Endothelial cell of umbilical vein (primary cell): ENCODE data around the gene ATP8A2. TPM values are rescaled to one million over a fixed set of nuclear protein-coding genes. Genes with fewer than 3 reads are reported as not detected.
"Not testable (repeated sequence)": the region's sequence is repeated elsewhere in the genome, so short reads cannot be mapped to it uniquely, and the experiment has no call there.

Experiments
- BruUV-seq: library from RNA; stranded (reverse); fragments of 400-500 nt; replicated peaks from 2 replicates; lab custom pipeline; 2021; lab: Mats Ljungman, UMichigan
- CTCF ChIA-PET: fragments of 300-600, 350-600 bp; sonication (Branson Sonifier 250); formaldehyde crosslinking; loops from one replicate; lab custom pipeline; 2021; ENCODE audit warnings: antibody characterized with exemption, inconsistent platforms; lab: Charles Lee
- POLR2A ChIA-PET: fragments of 300-600, 350-600 bp; sonication (Branson Sonifier 250); formaldehyde crosslinking; loops from one replicate; lab custom pipeline; 2021; ENCODE audit warnings: antibody characterized with exemption, inconsistent platforms; lab: Charles Lee
- DNase-seq: peaks from one replicate; pipeline ENCODE4 v3.0.0-alpha.2; 2011; ENCODE audit warnings: low read depth, low spot score
- FAIRE-seq: peaks from 2 replicates; lab custom pipeline; 2011; peaks lifted over from hg19 to GRCh38; lab: Jason Lieb, UNC
- H2AFZ ChIP-seq: 2 replicates; pipeline ENCODE4 v1.6.0; 2012; ENCODE audit warnings: low read depth, low read length, control low read depth, inconsistent platforms
- H3K27ac ChIP-seq: 2 replicates; pipeline ENCODE4 v1.5.1; 2011; ENCODE audit warnings: low read depth, mild to moderate bottlenecking, control low read depth, low read length, moderate library complexity; ENCODE audit not compliant: insufficient read depth
- H3K27me3 ChIP-seq, 2 experiments: 2 replicates each; pipeline versions ENCODE4 v1.6.0 to v1.6.1; 2011; ENCODE audit warnings: low read length in 2 of 2, mixed read lengths in 1 of 2; ENCODE audit not compliant: control insufficient read depth in 2 of 2, insufficient read depth in 2 of 2
- H3K36me3 ChIP-seq, 2 experiments: 2 replicates in 1 of 2; 3 replicates in 1 of 2; pipeline ENCODE4 v1.5.1; 2011; ENCODE audit warnings: low read length in 2 of 2, mild to moderate bottlenecking in 1 of 2, moderate library complexity in 1 of 2; ENCODE audit not compliant: control insufficient read depth in 2 of 2, insufficient read depth in 2 of 2; ENCODE audit errors: extremely low read depth in 1 of 2
- H3K4me1 ChIP-seq: 3 replicates; pipeline ENCODE4 v1.5.1; 2011; ENCODE audit warnings: mild to moderate bottlenecking, low read length; ENCODE audit not compliant: control insufficient read depth, insufficient read depth; ENCODE audit errors: extremely low read depth
- H3K4me2 ChIP-seq: 2 replicates; pipeline ENCODE4 v1.6.1; 2011; ENCODE audit warnings: low read length, control low read depth, mixed read lengths; ENCODE audit not compliant: insufficient read depth
- H3K4me3 ChIP-seq, 3 experiments: fragments of 200-600 bp in 1 of 3; sonication (generic), shearing (Covaris generic) in 1 of 3; replicated peaks in 1 of 3; 2 replicates each; pipeline ENCODE4 v1.5.1; 2011 to 2016; ENCODE audit warnings: control low read depth in 3 of 3, low read length in 3 of 3, mild to moderate bottlenecking in 2 of 3, inconsistent platforms in 1 of 3, low read depth in 1 of 3, moderate library complexity in 1 of 3; ENCODE audit not compliant: insufficient read depth in 1 of 3
- H3K79me2 ChIP-seq: 2 replicates; pipeline ENCODE4 v1.6.0; 2012; ENCODE audit warnings: low read length, inconsistent platforms; ENCODE audit not compliant: control insufficient read depth, insufficient read depth
- H3K9ac ChIP-seq: replicated peaks from 2 replicates; pipeline ENCODE3; 2011; ENCODE audit warnings: low read length, control low read depth; ENCODE audit not compliant: insufficient read depth; ENCODE audit errors: extremely low read depth
- H3K9me1 ChIP-seq: replicated peaks from 3 replicates; pipeline ENCODE4 v1.6.0; 2011; ENCODE audit warnings: mild to moderate bottlenecking, low read length; ENCODE audit not compliant: control insufficient read depth, insufficient read depth; ENCODE audit errors: extremely low read depth
- H3K9me3 ChIP-seq: replicated peaks from 2 replicates; pipeline ENCODE4 v1.5.1; 2012; ENCODE audit warnings: low read length, inconsistent platforms; ENCODE audit not compliant: control insufficient read depth, insufficient read depth
- H4K20me1 ChIP-seq: replicated peaks from 2 replicates; pipeline ENCODE3; 2011; ENCODE audit warnings: mild to moderate bottlenecking, low read length; ENCODE audit not compliant: control insufficient read depth, insufficient read depth; ENCODE audit errors: extremely low read depth
- CTCF ChIP-seq, 2 donors: IDR thresholded peaks; 1 replicate in 1 of 2; 2 replicates in 1 of 2; pipeline ENCODE4 v1.5.1; 2011; ENCODE audit warnings: low read length in 2 of 2, mild to moderate bottlenecking in 2 of 2, moderate library complexity in 2 of 2, control low read depth in 1 of 2, inconsistent platforms in 1 of 2, low read depth in 1 of 2; ENCODE audit not compliant: insufficient read depth in 1 of 2; ENCODE audit errors: extremely low read depth in 1 of 2
- EZH2 ChIP-seq: IDR thresholded peaks from 2 replicates; pipeline ENCODE4 v1.6.1; 2012; ENCODE audit warnings: borderline replicate concordance, low read depth, mild to moderate bottlenecking, moderate library complexity, low read length, inconsistent platforms; ENCODE audit not compliant: severe bottlenecking
- FOS ChIP-seq: IDR thresholded peaks from 2 replicates; pipeline ENCODE4 v1.6.1; 2011; ENCODE audit warnings: mild to moderate bottlenecking, low read length, moderate library complexity, borderline replicate concordance; ENCODE audit not compliant: insufficient read depth
- GATA2 ChIP-seq: IDR thresholded peaks from 2 replicates; pipeline ENCODE4 v1.7.0; 2011; ENCODE audit warnings: low read depth, mild to moderate bottlenecking, moderate library complexity, mixed read lengths, low read length; ENCODE audit not compliant: insufficient read length, insufficient read depth
- JUN ChIP-seq: IDR thresholded peaks from 2 replicates; pipeline ENCODE4 v1.6.1; 2011; ENCODE audit warnings: borderline replicate concordance, low read depth; ENCODE audit not compliant: insufficient read length, insufficient read depth
- MAX ChIP-seq: IDR thresholded peaks from 2 replicates; pipeline ENCODE4 v1.6.1; 2011; ENCODE audit not compliant: insufficient read depth, insufficient read length
- MYC ChIP-seq: IDR thresholded peaks from one replicate; pipeline ENCODE4 v1.6.1; 2011; ENCODE audit warnings: mild to moderate bottlenecking, low read depth, low read length
- POLR2A ChIP-seq: IDR thresholded peaks from 2 replicates; pipeline ENCODE4 v1.6.1; 2012; ENCODE audit warnings: low read depth, mild to moderate bottlenecking, control low read depth, low read length
- POLR2AphosphoS5 ChIP-seq: IDR thresholded peaks from 2 replicates; pipeline ENCODE4 v1.6.1; 2012; ENCODE audit warnings: low read depth, mild to moderate bottlenecking, control low read depth, low read length, moderate library complexity; ENCODE audit not compliant: insufficient read depth
- dilution Hi-C: fragments of 300-500 bp; cut with MboI; formaldehyde crosslinking; loops from one replicate; pipeline ENCODE4 v1.15.0; 2019; ENCODE audit warnings: low sequenced_read_pairs; ENCODE audit not compliant: extremely low pct_ligation_motif_present
- intact Hi-C: fragments of 100-400 bp; cut with micrococcal nuclease; formaldehyde crosslinking; loops from one replicate; pipeline ENCODE4 v1.10.0; 2022
- polyA plus RNA-seq, 4 experiments: library from polyadenylated mRNA; depleted of rRNA in 3 of 4; stranded (reverse) in 3 of 4; unstranded in 1 of 4; fragments of >200 nt; gene quantifications; 2 replicates each; pipeline versions ENCODE4 v1.2.1 to v1.2.3, GENCODE V29; 2011 to 2012; ENCODE audit warnings: missing spikeins in 1 of 4
- total RNA-seq: library from RNA; stranded (reverse); gene quantifications from 2 replicates; pipeline ENCODE4 v1.2.3, GENCODE V29; 2021

ATP8A2 gene
- total and polyA plus RNA-seq, 2 donors (not counting 3 experiments of a cell fraction or from before 2014, with no cell fraction given): 0.11 to 0.49 TPM

- Histone ChIP-seq H3K4me3 (no peak overlapping the region), H3K36me3 (no peaks in the 10 kb centered on the region), H3K27me3 (no peaks in the 10 kb centered on the region), H3K79me2 (no peaks in the 10 kb centered on the region), H4K20me1 (no peaks in the 10 kb centered on the region), H3K9ac (no peak overlapping the region), H3K4me2 (no peak overlapping the region), H3K4me1 (no peaks in the 10 kb centered on the region), H3K9me3 (no peaks in the 10 kb centered on the region), H3K9me1 (no peaks in the 10 kb centered on the region), H2AFZ (no peak overlapping the region), H3K27ac (no peak overlapping the region)
- BruUV-seq: no TSS peak
- POLR2A ChIA-PET: no interaction called here
- dilution Hi-C loops (no loop called here), intact Hi-C loops (no loop called here)
- DNase-seq: no peak
- FAIRE-seq: no peak
- CTCF ChIA-PET: no interaction called here
- no peak for TF ChIP-seq MAX
- no peak for TF ChIP-seq JUN
- TF ChIP-seq POLR2A: no peak
- TF ChIP-seq EZH2: no peak
- TF ChIP-seq CTCF (IDR thresholded peaks at IDR 0.05; ENCODE audit: extremely low read depth in 1 of 2, insufficient read depth in 1 of 2, low read depth in 1 of 2, low read length in 2 of 2): no peak
- no peak for TF ChIP-seq GATA2
- TF ChIP-seq FOS: no peak
- no peak for TF ChIP-seq POLR2AphosphoS5
- no peak for TF ChIP-seq MYC
Measured at GRCh38 chr13:25507841-25508240, 136.1 kb downstream of the ATP8A2 start.

- FAIRE-seq, H2AFZ ChIP-seq, H3K27ac ChIP-seq, CTCF ChIA-PET, intact Hi-C loops, H3K27me3 ChIP-seq, H3K9me3 ChIP-seq, H4K20me1 ChIP-seq, H3K36me3 ChIP-seq, H3K4me1 ChIP-seq, H3K4me3 ChIP-seq, POLR2A ChIA-PET, BruUV-seq, H3K9ac ChIP-seq, DNase-seq, H3K79me2 ChIP-seq, H3K4me2 ChIP-seq, H3K9me1 ChIP-seq, dilution Hi-C loops: not testable (repeated sequence)
Measured at GRCh38 chr13:25513060-25513459, 141.3 kb downstream of the ATP8A2 start.
